ENCODE results near the gene PCDHB10.

DNA sequence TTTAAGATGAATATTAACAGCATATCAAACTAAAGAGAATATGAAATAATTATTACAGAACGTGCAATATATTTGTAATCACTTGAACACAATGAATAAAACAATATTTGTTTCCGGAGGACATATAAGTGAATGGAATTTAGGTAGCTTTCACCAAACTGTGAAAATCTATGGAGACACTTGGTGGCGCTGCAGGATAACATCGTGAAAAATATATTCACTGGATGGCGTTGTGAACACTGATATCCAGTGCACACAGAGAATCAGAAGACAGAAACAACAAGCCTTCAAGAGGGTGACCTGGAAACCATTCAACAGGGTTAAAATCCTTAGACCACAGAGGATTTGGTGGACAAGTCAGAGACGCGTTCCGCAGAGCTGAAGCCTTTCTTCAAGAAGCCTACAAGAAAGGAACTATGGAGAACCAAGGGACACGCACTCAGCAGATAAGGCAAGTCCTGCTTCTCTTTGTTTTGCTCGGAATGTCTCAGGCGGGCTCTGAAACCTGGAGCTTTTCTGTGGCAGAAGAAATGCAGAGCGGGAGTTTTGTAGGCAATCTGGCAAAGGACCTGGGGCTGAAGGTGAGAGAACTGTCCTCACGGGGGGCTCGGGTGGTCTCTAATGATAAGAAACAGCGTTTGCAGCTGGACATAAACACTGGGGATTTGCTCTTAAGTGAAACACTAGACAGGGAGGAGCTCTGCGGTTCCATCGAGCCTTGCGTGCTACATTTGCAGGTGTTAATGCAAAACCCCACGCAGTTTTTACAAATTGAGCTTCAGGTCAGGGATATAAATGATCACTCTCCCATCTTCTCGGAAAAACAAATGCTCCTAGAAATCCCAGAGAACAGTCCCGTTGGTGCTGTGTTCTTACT, 7.4 kb downstream of the PCDHB10 start, which contains the start of gene PCDHB11:
- TF ChIP-seq, protein P1, sequence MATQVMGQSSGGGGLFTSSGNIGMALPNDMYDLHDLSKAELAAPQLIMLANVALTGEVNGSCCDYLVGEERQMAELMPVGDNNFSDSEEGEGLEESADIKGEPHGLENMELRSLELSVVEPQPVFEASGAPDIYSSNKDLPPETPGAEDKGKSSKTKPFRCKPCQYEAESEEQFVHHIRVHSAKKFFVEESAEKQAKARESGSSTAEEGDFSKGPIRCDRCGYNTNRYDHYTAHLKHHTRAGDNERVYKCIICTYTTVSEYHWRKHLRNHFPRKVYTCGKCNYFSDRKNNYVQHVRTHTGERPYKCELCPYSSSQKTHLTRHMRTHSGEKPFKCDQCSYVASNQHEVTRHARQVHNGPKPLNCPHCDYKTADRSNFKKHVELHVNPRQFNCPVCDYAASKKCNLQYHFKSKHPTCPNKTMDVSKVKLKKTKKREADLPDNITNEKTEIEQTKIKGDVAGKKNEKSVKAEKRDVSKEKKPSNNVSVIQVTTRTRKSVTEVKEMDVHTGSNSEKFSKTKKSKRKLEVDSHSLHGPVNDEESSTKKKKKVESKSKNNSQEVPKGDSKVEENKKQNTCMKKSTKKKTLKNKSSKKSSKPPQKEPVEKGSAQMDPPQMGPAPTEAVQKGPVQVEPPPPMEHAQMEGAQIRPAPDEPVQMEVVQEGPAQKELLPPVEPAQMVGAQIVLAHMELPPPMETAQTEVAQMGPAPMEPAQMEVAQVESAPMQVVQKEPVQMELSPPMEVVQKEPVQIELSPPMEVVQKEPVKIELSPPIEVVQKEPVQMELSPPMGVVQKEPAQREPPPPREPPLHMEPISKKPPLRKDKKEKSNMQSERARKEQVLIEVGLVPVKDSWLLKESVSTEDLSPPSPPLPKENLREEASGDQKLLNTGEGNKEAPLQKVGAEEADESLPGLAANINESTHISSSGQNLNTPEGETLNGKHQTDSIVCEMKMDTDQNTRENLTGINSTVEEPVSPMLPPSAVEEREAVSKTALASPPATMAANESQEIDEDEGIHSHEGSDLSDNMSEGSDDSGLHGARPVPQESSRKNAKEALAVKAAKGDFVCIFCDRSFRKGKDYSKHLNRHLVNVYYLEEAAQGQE (IDR thresholded peaks at IDR 0.05; ENCODE audit: low read depth), result no peak
- no peak for TF ChIP-seq POLR2A (IDR thresholded peaks at IDR 0.05; ENCODE audit: borderline replicate concordance, extremely low read depth, insufficient read depth, insufficient read length)
- no peak for TF ChIP-seq EZH2 (IDR thresholded peaks at IDR 0.05)
- TF ChIP-seq, protein P2, sequence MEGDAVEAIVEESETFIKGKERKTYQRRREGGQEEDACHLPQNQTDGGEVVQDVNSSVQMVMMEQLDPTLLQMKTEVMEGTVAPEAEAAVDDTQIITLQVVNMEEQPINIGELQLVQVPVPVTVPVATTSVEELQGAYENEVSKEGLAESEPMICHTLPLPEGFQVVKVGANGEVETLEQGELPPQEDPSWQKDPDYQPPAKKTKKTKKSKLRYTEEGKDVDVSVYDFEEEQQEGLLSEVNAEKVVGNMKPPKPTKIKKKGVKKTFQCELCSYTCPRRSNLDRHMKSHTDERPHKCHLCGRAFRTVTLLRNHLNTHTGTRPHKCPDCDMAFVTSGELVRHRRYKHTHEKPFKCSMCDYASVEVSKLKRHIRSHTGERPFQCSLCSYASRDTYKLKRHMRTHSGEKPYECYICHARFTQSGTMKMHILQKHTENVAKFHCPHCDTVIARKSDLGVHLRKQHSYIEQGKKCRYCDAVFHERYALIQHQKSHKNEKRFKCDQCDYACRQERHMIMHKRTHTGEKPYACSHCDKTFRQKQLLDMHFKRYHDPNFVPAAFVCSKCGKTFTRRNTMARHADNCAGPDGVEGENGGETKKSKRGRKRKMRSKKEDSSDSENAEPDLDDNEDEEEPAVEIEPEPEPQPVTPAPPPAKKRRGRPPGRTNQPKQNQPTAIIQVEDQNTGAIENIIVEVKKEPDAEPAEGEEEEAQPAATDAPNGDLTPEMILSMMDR (IDR thresholded peaks at IDR 0.05 in 2 of 3, conservative IDR thresholded peaks at IDR 0.05 in 1 of 3; ENCODE audit: borderline replicate concordance in 1 of 3, insufficient read depth in 1 of 3, low read depth in 2 of 3, low read length in 2 of 3), result peak; percentile 24 to 34 (median 29); a peak in 3 of 6 replicates
- TF ChIP-seq, protein P3, sequence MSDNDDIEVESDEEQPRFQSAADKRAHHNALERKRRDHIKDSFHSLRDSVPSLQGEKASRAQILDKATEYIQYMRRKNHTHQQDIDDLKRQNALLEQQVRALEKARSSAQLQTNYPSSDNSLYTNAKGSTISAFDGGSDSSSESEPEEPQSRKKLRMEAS (IDR thresholded peaks at IDR 0.05), result no peak

All from HCT116 (cell line).